Mammary epithelial cell (primary cell): Measurements from ENCODE around the gene CDKN1A.

Source experiments
- CTCF ChIP-seq, 2 donors: IDR thresholded peaks in 1 of 2; conservative IDR thresholded peaks in 1 of 2; 2 replicates each; pipeline ENCODE4 v1.5.1; 2011 to 2012; ENCODE audit warnings: inconsistent platforms in 2 of 2, low read length in 2 of 2, mild to moderate bottlenecking in 2 of 2, control low read depth in 1 of 2, low read depth in 1 of 2; ENCODE audit not compliant: insufficient read depth in 1 of 2; ENCODE audit errors: extremely low read depth in 1 of 2
- EZH2 ChIP-seq: IDR thresholded peaks from 2 replicates; pipeline ENCODE4 v1.6.1; 2012; ENCODE audit warnings: low read length, inconsistent platforms, borderline replicate concordance

GRCh38 chr6:36700071-36700812 lies 21.7 kb downstream of the CDKN1A start:
- TF ChIP-seq EZH2: no peak
- TF ChIP-seq CTCF (conservative IDR thresholded peaks at IDR 0.05 in 1 of 2, IDR thresholded peaks at IDR 0.05 in 1 of 2; ENCODE audit: extremely low read depth in 1 of 2, insufficient read depth in 1 of 2, low read depth in 1 of 2, low read length in 2 of 2): no peak
